LNCaP clone FGC (cell line): ENCODE results near the gene PNMA6E.

Source experiments
- DNase-seq: peaks from one replicate; pipeline ENCODE4 v3.0.0-alpha.2; 2011; ENCODE audit warnings: low read depth
- H3K4me3 ChIP-seq: 2 replicates; pipeline ENCODE4 v1.5.1; 2011; ENCODE audit warnings: mild to moderate bottlenecking, low read depth, low read length, control low read depth
- TF ChIP-seq, protein P1 (sequence below): IDR thresholded peaks from 2 replicates; pipeline ENCODE4 v1.5.1; 2012; ENCODE audit warnings: mild to moderate bottlenecking; ENCODE audit not compliant: control insufficient read depth, insufficient read depth; ENCODE audit errors: extremely low read depth

The PNMA6E gene

DNA sequence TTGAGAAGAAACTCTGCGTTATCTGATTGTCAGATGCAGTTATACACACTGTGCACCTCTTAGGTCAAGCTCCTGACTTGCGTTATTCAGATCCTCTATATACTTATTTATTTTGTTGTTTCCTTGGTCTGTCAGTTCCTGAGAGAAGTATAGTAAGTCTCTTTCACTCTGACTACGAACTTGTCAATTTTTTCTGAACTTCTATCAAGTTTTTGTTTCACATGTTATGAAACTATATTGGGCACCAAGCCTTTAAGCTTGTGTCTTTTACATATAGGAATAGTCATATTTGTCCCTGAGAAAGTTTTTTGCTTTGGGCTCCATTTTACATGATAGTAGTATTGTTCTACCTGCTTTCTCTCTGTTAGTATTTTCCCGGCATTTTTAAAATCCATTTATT, 35.5 kb downstream of the PNMA6E start:
- H3K4me3 ChIP-seq = no peak overlapping the region
- TF ChIP-seq, protein P1, sequence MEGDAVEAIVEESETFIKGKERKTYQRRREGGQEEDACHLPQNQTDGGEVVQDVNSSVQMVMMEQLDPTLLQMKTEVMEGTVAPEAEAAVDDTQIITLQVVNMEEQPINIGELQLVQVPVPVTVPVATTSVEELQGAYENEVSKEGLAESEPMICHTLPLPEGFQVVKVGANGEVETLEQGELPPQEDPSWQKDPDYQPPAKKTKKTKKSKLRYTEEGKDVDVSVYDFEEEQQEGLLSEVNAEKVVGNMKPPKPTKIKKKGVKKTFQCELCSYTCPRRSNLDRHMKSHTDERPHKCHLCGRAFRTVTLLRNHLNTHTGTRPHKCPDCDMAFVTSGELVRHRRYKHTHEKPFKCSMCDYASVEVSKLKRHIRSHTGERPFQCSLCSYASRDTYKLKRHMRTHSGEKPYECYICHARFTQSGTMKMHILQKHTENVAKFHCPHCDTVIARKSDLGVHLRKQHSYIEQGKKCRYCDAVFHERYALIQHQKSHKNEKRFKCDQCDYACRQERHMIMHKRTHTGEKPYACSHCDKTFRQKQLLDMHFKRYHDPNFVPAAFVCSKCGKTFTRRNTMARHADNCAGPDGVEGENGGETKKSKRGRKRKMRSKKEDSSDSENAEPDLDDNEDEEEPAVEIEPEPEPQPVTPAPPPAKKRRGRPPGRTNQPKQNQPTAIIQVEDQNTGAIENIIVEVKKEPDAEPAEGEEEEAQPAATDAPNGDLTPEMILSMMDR = no peak
- no peak for DNase-seq

DNA sequence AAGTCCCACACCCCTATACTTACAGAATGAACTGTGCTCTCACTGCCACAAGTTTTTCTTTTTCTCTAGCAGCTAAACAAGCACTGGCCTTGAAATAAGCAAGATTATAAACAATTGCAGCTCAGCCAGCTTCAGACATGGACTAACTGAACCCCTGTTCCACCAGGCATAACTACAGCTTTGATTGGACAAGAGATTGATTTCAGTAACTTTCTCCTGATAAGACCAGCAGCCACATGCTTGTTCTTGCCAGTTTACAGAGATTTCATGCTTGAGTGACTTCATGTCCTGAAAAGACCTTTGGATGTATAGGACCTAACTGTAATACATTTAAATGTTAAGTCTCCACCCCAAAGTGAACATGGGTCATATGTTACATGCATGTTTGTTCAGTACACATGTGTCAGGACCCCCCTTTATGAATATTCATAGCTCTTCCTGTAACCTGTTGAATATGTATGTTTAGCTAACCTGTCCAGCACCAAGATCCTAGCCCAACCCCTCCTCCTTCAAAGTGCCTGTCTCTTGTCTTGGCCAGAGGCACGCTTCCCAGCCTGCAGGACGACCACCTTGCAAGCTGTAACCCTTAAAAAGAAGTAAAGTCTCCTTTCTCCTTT, 39.3 kb downstream of the PNMA6E start:
- no peak overlapping the region for H3K4me3 ChIP-seq
- DNase-seq = peak; percentile 22
- TF ChIP-seq, protein P1 = no peak

DNA sequence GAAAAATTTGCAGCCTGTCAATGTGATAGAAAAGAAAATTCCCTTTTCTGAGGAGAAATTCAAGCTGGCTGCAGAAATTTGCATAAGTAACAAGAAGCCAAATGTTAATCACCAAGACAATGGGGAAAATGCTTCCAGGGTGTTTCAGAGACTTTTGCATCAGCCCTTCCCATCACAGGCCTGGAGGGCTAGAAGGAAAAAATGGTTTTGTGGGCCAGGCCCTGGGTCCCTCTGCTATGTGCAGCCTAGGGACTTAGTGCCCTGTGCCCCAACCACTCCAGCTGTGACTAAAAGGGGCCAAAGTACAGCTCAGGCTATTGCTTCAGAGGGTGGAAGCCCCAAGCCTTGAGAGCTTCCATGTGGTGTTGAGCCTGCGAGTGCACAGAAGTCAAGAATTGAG, 43.3 kb downstream of the PNMA6E start:
- TF ChIP-seq, protein P1 = no peak
- DNase-seq = no peak
- no peak overlapping the region for H3K4me3 ChIP-seq

DNA sequence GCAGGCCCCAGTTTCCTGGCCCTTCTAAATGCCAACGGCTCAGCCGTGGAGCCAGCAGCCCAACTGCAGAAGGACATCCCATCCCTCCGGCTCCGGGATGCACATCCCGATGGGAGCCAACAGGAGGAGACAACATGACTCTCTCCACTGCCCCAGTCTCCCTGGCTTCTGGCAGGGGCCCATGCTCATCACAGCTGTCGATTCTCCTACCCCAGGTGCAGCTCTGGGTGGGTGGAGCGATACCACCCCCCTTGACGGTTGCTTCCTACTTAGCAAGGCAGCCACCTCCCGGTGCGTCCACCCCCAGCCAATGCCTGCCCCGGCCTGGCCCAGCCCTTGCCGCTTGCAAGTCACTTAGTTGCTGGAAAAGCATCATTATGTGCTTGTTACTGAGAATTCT, 47.7 kb downstream of the PNMA6E start:
- no peak for DNase-seq
- no peak overlapping the region for H3K4me3 ChIP-seq
- TF ChIP-seq, protein P1 = no peak

DNA sequence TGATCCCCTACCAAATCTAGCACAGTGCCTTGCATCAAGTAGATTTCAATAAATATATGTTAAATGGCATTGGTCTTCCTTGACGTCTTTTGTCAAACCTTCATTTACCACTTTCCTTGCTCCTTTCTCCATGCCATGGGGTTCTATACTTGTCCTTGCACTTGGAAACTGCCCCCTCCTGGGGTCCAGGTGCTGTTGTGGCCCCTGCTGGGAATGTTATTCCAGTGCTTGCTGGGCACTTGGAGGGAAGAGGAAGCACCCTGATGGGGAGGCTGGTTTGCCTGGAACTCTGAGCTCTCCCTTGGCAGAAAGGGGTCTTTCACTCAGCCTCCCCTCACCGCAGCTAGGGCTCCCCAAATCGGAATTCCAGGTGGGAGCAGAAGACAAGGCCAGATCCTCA, 48.3 kb downstream of the PNMA6E start:
- TF ChIP-seq, protein P1 = no peak
- no peak for DNase-seq
- H3K4me3 ChIP-seq = no peak overlapping the region

DNA sequence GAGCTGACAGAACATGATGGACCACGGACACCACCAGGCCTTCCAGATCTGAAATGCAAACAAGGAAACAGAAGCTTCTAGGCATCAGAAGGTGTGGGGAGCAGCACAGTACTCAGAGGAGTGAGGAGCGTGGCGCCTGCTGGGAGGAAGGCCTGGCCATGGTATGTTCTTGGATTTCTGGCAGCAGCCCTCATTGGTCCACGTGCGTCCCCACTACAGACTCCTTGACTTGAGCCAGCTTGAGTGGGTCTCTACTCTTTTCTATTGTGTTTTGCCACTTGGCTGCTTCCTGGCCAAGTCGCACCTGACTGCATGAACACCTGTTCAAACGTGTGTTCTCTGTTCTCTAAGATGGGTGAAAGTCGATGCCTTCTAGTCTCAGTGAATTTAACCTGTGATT, 49.2 kb downstream of the PNMA6E start:
- TF ChIP-seq, protein P1 = no peak
- H3K4me3 ChIP-seq = no peak overlapping the region

DNA sequence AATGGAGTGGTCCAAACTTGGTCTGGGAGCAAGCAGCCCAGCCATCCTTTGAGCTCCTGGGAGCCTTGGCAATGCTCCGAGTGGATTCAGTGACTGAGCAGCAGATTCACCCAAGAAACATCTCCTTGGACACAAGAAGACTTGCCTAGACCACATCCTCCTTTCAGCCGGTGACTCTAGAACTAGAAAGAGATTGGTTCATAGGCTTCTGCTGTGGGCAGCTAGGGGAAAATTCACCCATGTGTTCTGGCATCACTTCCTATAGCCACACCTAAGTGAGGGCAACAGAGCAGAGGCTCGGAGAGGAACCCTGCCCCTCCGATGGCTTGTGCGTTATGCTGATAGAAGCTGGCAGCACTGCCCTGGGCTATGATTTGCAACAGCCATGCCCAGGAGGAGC, 51.2 kb downstream of the PNMA6E start:
- no peak overlapping the region for H3K4me3 ChIP-seq
- no peak for DNase-seq
- TF ChIP-seq, protein P1 = no peak

More for the DNA sequence above, 49.2 kb downstream of the PNMA6E start:
- DNase-seq = no peak
